ENCODE results near the gene CMPK1.
"Not testable (repeated sequence)": the region's sequence is repeated elsewhere in the genome, so short reads cannot be mapped to it uniquely, and the experiment has no call there.

The CMPK1 gene

GRCh38 chr1:47333578-47333921, at the start of gene CMPK1:
Gene CMPK1, plus strand, starts transcription at chr1:47333790. Its CDS starts 156 bp downstream, at chr1:47333946.
- peak; percentile 73 for DNase-seq (ENCODE audit: low spot score)

DNA sequence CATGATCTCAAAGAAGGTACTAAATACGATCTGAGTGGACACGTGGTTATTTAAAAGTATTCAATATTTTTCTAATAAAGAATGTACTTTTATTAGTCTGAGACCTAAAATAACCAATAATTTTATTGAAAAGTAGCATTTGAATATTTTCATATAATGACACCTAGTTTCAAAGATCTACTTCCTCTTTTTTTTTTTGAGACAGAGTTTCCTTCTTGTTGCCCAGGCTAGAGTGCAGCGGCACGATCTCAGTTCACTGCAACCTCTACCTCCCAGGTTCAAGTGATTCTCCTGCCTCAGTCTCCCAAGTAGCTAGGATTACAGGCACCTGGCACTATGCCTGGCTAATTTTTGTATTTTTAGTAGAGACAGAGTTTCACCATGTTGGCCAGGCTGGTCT, 45.5 kb upstream of the CMPK1 start:
- DNase-seq (ENCODE audit: low spot score), result not testable (repeated sequence)

DNA sequence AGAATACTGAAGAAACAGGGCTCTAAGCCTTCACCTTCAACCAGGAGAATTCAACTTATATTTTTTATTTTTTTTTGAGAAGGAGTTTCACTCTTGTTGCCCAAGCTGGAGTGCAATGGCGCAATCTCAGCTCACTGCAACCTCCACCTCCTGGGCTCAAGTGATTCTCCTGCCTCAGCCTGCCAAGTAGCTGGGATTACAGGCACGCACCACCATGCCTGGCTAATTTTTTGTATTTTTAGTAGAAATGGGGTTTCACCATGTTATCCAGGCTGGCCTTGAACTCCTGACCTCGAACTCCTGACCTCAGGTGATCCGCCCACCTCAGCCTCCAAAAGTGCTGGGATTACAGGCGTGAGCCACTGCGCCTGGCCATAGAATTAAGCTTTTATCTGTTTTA, 38.7 kb upstream of the CMPK1 start:
- not testable (repeated sequence) for DNase-seq (ENCODE audit: low spot score)

- DNase-seq (ENCODE audit: low spot score), result no peak
These were observed 38.0 kb upstream of the CMPK1 start for GRCh38 chr1:47295579-47295978.

GRCh38 chr1:47298025-47298699, 35.4 kb upstream of the CMPK1 start:
- no peak for DNase-seq (ENCODE audit: low spot score)

- no peak for DNase-seq (ENCODE audit: low spot score)
These were observed 31.1 kb upstream of the CMPK1 start for GRCh38 chr1:47302472-47302871.

DNA sequence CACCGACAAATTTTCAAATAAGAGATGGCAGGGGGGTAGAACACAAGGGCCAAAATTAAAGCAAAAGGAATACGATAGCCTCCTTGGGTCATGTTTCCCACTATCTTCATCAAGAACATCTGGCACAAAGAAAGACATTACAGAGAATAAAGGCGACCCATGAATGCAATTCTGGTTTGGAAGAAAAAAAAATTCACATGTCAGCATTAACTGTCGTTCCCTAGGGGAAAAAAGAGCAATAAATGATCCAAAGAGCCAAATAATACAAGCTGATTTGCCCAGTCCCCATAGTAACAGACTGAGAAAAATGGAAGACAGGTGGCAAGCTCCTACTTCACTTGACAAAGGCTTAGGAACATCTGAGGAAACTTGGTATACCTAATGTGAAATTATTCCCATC, 24.2 kb upstream of the CMPK1 start:
- DNase-seq (ENCODE audit: low spot score), result no peak

DNA sequence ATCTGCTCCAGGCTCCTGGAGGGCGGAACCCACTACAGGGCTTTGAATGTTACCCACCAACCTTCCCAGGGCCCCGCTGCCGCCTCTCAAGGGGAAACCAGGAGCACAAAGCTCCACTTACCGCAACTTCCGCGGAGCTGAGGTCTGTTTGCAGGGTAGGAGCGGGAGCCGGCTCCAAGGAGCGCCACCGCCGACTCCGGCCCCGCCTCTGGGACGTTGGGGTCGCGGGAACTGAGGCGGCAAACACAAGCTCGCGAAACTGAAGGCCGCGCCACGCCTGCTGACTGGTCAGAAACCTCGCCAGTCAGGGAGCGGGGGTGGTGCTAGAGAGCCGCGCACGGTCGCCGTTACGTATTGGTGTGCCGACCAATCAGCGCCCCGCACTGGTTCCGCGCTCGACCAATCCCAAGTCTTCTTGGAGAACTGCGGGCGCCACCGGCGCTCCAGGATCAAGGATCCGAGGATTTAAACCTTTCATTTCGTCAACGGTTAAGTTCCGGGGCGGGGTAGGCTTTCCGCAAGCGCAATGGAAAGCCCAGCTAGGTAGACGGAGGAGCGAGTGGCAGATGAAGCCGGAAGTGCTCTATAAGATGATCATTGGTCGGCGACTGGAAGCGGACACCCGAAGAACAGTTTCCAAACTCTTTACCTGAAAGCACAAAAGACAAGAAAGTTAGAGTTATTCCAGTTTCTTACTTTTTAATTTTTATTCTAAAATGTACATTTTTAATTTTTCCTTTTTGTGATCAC, 19.5 kb upstream of the CMPK1 start, which contains the start of gene STIL:
Gene STIL, minus strand, starts transcription at position 233 of the 750 bp plus-strand sequence. CDS start 3,828 bp downstream, outside the sequence.
- DNase-seq (ENCODE audit: low spot score), result peak; percentile 97

GRCh38 chr1:47317841-47318240, 15.7 kb upstream of the CMPK1 start:
- no peak for DNase-seq (ENCODE audit: low spot score)

- not testable (repeated sequence) for DNase-seq (ENCODE audit: low spot score)
These were observed 13.6 kb upstream of the CMPK1 start for GRCh38 chr1:47319968-47320367.

DNA sequence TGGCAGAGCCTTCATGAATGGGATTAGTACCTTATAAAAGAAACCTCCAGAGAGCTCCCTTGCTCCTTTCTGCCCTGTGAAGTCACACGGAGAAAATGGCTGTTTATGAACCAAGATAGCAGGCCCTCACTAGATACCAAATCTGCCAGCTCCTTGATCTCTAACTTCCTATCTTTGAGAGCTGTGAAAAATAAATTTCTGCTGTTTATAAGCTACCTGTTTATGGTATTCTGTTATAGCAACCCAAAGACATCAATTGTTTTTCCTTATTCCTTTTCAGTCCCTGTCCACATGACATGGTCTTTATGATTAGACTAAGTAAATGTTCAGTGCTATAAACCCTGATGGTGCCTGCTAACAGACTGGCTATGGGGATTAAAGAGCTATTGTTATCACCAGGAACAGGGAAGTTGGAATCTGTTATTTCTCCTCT, 10.0 kb upstream of the CMPK1 start:
- DNase-seq (ENCODE audit: low spot score), result no peak

- DNase-seq (ENCODE audit: low spot score), result no peak
These were observed 8.9 kb upstream of the CMPK1 start for GRCh38 chr1:47324682-47325081.

DNA sequence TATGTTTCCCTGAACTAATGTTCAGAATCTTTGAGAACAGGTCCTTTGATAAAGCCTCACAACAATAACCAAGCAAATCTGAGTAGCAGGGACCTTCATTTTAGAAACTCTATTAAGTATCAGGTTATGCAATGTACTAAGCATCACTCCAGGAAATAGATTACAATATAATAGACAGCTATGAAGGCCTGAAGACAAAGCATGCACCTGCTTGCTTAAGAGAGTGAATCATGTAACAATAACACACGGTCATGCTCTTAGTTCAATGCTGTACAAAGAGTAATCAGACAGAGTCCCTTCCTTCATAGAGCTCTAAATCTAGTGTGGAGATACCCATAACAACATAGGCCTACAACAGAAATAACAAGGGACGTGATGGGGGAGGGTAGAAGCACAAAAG, 8.1 kb upstream of the CMPK1 start:
- no peak for DNase-seq (ENCODE audit: low spot score)

- no peak for DNase-seq (ENCODE audit: low spot score)
These were observed 7.3 kb upstream of the CMPK1 start for GRCh38 chr1:47326271-47326670.

- DNase-seq (ENCODE audit: low spot score), result no peak
These were observed 4.6 kb upstream of the CMPK1 start for GRCh38 chr1:47328992-47329391.

GRCh38 chr1:47330212-47330611, 3.4 kb upstream of the CMPK1 start:
- no peak for DNase-seq (ENCODE audit: low spot score)

- DNase-seq (ENCODE audit: low spot score), result no peak
These were observed 1.7 kb upstream of the CMPK1 start for GRCh38 chr1:47331875-47332274.

GRCh38 chr1:47332779-47333577, 612 bp upstream of the CMPK1 start:
- no peak for DNase-seq (ENCODE audit: low spot score)

DNA sequence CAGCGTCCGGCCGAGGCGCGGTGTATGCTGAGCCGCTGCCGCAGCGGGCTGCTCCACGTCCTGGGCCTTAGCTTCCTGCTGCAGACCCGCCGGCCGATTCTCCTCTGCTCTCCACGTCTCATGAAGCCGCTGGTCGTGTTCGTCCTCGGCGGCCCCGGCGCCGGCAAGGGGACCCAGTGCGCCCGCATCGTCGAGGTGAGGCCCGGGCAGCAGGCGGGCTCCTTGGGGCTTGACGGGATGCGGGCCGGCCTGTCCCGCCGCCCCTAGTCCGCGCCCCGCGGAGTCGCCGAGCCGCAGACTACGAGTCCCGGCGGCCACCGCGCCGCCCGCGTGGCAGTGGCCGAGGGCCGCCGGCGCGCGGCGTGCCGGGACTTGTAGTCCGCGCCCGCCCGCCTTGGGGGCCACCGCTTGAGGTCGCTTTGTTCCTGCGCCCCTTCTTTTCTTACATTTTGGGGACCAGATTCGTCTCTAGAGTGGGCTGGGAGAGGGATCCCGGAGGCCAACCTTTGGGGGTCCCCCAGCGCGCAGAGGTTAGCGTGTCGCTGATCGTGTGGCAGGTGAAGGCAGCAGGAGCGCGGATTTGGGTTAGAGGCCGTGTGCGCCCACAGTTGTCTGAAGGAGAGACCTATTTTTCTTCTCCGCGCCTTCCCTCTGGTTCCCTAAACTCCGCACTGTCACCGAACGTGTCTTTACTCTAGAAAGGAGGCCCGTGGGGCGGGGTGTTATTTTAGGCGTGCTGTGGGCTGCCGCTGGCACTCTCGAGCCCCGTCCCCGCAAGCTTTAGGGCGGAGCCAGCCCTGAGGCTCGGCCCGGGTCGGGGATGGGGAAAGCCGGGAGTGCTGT, 553 bp downstream of the CMPK1 start:
- DNase-seq (ENCODE audit: low spot score), result peak; percentile 84

DNA sequence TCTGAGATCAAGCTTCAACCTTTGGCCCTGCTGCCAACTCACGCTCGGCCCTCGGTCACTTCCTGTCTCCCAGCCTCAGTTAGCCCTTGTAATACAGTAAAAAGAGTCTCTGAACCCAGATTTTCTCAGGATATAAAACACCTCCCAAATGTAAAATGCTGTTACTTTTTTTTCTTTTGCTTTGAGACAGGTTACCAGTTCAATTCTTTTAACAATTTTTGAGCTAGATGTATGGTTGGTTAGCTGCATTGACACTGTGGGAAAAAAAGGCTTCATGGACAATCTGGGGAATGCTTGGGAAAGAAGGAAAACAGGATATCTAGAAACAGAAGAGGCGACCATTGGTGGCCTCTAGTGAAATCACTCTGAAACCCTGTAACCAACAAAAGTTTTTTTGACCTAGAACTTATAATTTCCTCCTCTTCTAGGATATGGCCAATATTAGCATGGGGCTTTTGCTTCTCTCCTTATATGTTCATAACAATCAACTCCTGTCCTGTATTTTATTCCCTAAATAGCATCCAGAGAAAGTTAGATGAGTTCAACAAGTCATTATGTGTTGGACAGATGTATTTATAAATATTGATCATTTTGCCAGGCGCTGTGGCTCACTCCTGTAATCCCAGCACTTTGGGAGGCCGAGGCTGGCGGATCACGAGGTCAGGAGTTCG, 1.3 kb downstream of the CMPK1 start:
- DNase-seq (ENCODE audit: low spot score), result no peak

DNA sequence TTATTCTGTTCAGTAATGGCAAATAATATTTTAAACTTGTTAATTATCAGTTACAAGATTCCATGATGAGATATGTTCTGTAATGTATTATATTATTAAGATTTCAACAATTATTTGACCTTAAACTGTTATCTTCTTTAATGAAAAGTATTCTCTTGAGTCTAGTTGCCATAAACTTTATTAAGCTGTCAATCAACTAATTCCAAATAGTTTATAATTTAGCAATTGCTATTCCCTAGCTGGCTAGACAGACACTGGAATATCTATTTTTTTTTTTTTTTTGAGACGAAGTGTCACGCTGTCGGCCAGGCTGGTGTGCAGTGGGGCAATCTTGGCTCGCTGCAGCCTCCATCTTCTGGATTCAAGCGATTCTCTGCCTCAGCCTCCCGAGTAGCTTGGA, 3.8 kb downstream of the CMPK1 start:
- DNase-seq (ENCODE audit: low spot score), result no peak

Measured in globus pallidus (tissue), 1 donor.